ENCODE measurements around the gene CLK4. TPM values are rescaled to one million over a fixed set of nuclear protein-coding genes. Genes with fewer than 3 reads are reported as not detected.

The CLK4 gene
- total RNA-seq, 3 donors from 2014 or later = 16.7 to 23.1 (median 21.2) TPM

DNA sequence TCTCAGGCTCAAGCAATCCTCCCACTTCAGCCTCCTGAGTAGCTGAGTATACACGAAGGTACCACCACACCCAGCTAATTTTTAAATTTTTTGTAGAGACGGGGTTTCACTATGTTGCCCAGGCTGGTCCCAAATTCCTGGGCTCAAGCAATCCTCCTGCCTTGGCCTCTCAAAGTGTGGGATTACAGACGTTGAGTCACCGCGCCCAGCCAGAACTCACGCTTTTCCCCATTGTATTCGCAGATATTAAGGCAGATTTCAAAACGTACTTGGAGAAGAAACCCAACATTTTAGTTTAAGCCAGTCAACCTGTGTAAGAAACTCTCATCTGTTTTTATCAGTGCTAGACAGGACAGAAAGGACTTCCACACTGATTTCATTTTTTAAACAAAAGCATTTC is 63.2 kb downstream of the CLK4 start:
- Mint-ChIP-seq H3K4me3 (no peak overlapping the region), H3K36me3 (ENCODE audit: insufficient read depth) (no peaks in the 10 kb centered on the region), H3K9me3 (no peaks in the 10 kb centered on the region), H3K4me1 (ENCODE audit: low read depth) (no peaks in the 10 kb centered on the region), H3K27me3 (ENCODE audit: low read depth) (peaks cover 38% of the 10 kb centered on the region)
- DNase-seq = no peak
- ATAC-seq = no peak

DNA sequence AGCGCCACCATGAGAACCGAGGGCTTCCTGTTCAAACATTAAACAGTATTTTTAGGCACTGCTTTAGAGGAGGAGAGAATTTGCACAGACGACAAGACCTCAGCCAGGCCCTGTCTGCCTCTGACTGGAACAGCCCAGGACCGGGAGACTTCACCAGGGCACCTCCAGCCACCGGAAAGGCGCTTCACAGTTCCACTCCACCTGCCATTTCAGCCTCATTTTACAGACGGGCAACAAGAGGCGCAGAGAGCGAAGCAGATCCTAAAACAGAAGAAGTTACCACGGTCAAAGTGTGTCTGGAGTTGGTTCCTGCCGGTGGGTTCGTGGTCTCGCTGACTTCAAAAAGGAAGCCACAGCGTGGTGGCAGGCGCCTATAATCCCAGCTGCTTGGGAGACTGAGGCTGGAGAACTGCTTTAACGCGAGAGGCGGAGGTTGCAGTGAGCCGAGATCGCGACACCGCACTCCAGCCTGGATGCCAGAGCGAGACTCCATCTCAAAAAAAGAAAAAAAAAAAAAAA is 65.0 kb downstream of the CLK4 start:
- Mint-ChIP-seq H3K36me3 (ENCODE audit: insufficient read depth) (no peaks in the 10 kb centered on the region), H3K27me3 (ENCODE audit: low read depth) (peaks cover 48% of the 10 kb centered on the region), H3K4me3 (no peak overlapping the region), H3K4me1 (ENCODE audit: low read depth) (no peaks in the 10 kb centered on the region), H3K9me3 (no peaks in the 10 kb centered on the region)
- no peak for ATAC-seq
- DNase-seq = no peak

DNA sequence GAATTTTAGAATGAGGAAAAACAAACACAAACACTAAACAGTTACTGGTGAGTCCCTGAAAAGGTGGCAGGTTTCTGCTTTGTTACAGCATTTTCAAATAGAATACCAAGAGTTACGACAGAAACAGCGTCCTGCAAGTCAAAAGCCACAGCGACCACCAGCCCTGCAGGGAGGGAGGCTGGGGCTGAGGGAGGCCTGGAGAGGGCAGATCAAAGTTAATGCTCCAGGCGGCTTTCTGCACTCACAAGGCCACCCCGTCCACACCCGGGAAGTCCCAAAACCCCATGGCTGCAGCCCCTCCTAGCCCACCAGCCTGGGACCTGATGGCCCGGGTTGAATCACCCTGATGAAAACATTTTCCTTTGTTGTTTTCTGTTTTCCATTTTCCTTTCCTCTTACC is 65.9 kb downstream of the CLK4 start:
- DNase-seq (no peak), ATAC-seq (no peak)
- Mint-ChIP-seq H3K4me1 (ENCODE audit: low read depth) (no peaks in the 10 kb centered on the region), H3K36me3 (ENCODE audit: insufficient read depth) (no peaks in the 10 kb centered on the region), H3K27me3 (ENCODE audit: low read depth) (peaks cover 48% of the 10 kb centered on the region), H3K4me3 (no peak overlapping the region), H3K9me3 (no peaks in the 10 kb centered on the region)

DNA sequence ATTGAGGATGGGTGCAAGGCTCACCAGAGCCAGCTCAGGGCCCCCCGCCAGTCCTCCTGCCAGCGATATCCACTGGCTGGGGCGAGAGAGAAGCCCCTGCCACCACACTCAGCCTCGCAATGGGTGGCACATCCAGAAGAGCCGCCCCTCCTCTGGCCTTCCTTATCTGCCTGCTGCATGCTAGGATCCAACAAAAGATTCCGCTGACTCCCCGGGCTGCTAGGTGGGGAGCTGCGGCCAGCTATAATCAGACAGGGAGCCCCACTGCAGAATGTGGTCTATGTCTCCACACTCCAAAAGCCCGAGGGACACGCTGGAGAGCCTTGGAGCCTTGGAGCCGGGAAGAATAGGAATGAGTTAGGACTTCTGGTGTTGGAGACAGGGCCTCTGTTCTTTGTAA is 69.4 kb downstream of the CLK4 start:
- DNase-seq = no peak
- Mint-ChIP-seq H3K4me3 (no peak overlapping the region), H3K27me3 (ENCODE audit: low read depth) (peaks cover 37% of the 10 kb centered on the region), H3K36me3 (ENCODE audit: insufficient read depth) (no peaks in the 10 kb centered on the region), H3K4me1 (ENCODE audit: low read depth) (no peaks in the 10 kb centered on the region), H3K9me3 (no peaks in the 10 kb centered on the region)
- ATAC-seq = no peak

DNA sequence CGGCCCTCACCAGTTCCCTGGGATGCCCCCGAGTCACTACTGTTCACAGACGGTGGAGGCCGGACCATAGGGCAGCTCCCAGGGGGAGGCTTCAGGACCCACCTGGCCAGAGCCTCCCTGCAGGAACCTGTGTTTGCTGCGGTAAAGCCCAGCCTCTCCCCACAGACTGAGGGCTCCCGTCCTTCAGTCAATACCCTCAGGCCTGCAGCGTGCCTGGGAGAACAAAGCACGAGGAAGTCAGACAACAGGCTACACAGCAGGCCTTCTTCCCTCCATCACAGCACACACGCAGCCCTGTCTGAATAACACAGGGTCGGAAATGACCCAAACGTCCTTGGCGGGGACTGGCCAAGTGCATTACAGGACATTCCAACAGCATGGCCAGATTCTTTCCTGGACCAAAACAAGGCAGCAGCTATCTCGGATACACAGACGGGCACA is 71.1 kb downstream of the CLK4 start:
- DNase-seq (no peak), ATAC-seq (no peak)
- no peaks in the 10 kb centered on the region for H3K4me1 Mint-ChIP-seq (ENCODE audit: low read depth)
- no peaks in the 10 kb centered on the region for H3K9me3 Mint-ChIP-seq
- H3K36me3 Mint-ChIP-seq (ENCODE audit: insufficient read depth) = no peaks in the 10 kb centered on the region
- peaks cover 34% of the 10 kb centered on the region for H3K27me3 Mint-ChIP-seq (ENCODE audit: low read depth)
- no peak overlapping the region for H3K4me3 Mint-ChIP-seq

DNA sequence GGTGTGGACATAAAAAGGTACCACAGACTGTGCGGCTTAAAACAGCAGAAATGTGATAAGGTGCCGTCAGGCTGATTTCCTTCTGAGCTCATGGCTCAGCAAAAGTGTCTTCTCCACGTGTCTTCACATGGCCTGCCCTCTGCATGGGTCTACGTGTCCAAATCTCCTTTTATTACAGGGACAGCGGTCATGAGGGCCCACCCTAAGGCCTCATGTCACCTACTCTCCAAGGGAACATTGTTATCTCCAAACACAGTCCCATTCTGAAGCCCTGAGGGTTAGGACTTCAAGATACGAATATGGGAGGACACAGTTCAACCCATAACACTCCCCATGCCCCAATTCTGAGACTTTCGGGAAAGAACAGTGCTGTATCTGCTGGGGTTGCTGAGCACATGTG is 71.8 kb downstream of the CLK4 start:
- H3K9me3 Mint-ChIP-seq = no peaks in the 10 kb centered on the region
- DNase-seq (no peak), ATAC-seq (no peak)
- H3K4me3 Mint-ChIP-seq = no peak overlapping the region
- H3K36me3 Mint-ChIP-seq (ENCODE audit: insufficient read depth) = no peaks in the 10 kb centered on the region
- H3K27me3 Mint-ChIP-seq (ENCODE audit: low read depth) = peaks cover 28% of the 10 kb centered on the region
- no peaks in the 10 kb centered on the region for H3K4me1 Mint-ChIP-seq (ENCODE audit: low read depth)

DNA sequence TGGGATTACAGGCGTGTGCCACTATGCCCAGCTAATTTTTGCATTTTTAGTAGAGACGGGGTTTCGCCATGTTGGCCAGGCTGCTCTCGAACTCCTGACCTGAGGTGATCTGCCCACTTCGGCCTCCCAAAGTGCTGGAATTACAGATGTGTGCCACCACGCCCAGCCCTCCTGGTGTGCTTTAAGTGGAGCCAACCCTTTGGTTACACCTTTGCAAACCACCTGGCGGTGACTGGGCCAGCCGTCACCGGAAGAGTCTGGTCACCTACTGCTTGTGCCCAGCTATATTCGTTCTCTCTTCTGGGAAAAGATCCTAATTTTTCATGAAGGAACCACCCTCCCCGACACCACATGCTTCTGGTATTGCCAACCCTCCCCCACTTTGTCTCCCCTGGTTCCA is 72.5 kb downstream of the CLK4 start:
- Mint-ChIP-seq H3K4me1 (ENCODE audit: low read depth) (no peaks in the 10 kb centered on the region), H3K9me3 (no peaks in the 10 kb centered on the region), H3K27me3 (ENCODE audit: low read depth) (peaks cover 27% of the 10 kb centered on the region), H3K4me3 (no peak overlapping the region), H3K36me3 (ENCODE audit: insufficient read depth) (no peaks in the 10 kb centered on the region)
- no peak for DNase-seq
- ATAC-seq = no peak

DNA sequence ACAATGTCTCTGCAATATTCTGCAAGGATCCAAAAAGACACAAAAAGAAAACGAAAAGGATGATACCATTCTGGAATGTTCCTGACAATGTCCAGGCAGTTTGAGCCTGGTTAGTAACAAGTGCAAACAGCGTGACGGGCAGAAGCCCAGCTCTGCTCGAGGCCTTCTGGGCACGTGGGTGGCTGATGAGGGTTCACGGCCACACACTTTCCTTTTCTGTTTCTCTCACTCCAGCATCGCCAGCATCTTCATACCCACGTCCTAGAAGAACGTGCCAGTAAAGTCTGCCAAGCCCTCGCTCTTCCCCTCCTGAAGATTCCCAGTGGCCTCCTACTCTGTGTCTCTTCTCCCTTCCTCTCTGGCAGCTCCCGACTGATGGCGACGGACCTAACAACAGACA is 73.3 kb downstream of the CLK4 start:
- Mint-ChIP-seq H3K36me3 (ENCODE audit: insufficient read depth) (no peaks in the 10 kb centered on the region), H3K27me3 (ENCODE audit: low read depth) (peaks cover 21% of the 10 kb centered on the region), H3K9me3 (no peaks in the 10 kb centered on the region), H3K4me1 (ENCODE audit: low read depth) (no peaks in the 10 kb centered on the region), H3K4me3 (no peak overlapping the region)
- ATAC-seq (no peak), DNase-seq (no peak)

Other genes starting within 250 kb of the CLK4 start
- gene COL23A1, start 36.7 kb downstream of the CLK4 start, total RNA-seq = not detected
- gene ZNF354A, start 103.6 kb upstream of the CLK4 start, total RNA-seq = 10 to 100 TPM in 1 of 3 donors, 1 to 10 TPM in 2; 8.9 to 10.1 (median 9.4) TPM
- gene ZNF354B, start 232.9 kb upstream of the CLK4 start, total RNA-seq = 10 to 100 TPM; 11.1 to 12.4 (median 11.9) TPM

Measured in activated T-cell treated with anti-CD3 and anti-CD28 coated beads, Interleukin-2, amount 50 U/mL, for 4 hours (primary cell).